ENCODE results near the gene CLEC18B.
"Not testable (repeated sequence)": the region's sequence is repeated elsewhere in the genome, so short reads cannot be mapped to it uniquely, and the experiment has no call there.

- not testable (repeated sequence) for TF ChIP-seq CTCF (conservative IDR thresholded peaks at IDR 0.05); ZFX (IDR thresholded peaks at IDR 0.05)
Measured at GRCh38 chr16:74373847-74374184, 47.5 kb downstream of the CLEC18B start.

Measured in C4-2B (cell line).